HCT116 (cell line): ENCODE measurements around the gene LCP1. TPM values are rescaled to one million over a fixed set of nuclear protein-coding genes. Genes with fewer than 3 reads are reported as not detected.

Experiments used
- ATAC-seq: fragments of 200-7000 bp; cut with Tn5 transposase; 2 replicates; pipeline ENCODE4 v1.9.1; 2020; ENCODE audit warnings: mild to moderate bottlenecking, moderate library complexity
- BruUV-seq: library from RNA; stranded (reverse); fragments of 400-500 nt; replicated peaks from 2 replicates; lab custom pipeline; 2021; lab: Mats Ljungman, UMichigan
- CTCF ChIA-PET: fragments of 300-600 bp; sonication (Branson Sonifier 250); formaldehyde crosslinking; loops from one replicate; lab custom pipeline; 2021; ENCODE audit warnings: antibody characterized with exemption; lab: Charles Lee
- POLR2A ChIA-PET: fragments of 300-600, 350-600 bp; sonication (Branson Sonifier 250); formaldehyde crosslinking; loops from one replicate; lab custom pipeline; 2021; ENCODE audit warnings: antibody characterized with exemption; lab: Charles Lee
- RAD21 ChIA-PET, 2 experiments: fragments of 300-600 bp; sonication (Branson Sonifier 250); formaldehyde crosslinking; loops; one replicate each; lab custom pipeline; 2023; ENCODE audit warnings: low total read pairs in 2 of 2; ENCODE audit not compliant: uncharacterized antibody in 2 of 2, unreplicated experiment in 2 of 2, low non-redundant PET in 1 of 2; lab: Charles Lee
- DNase-seq: peaks from one replicate; pipeline ENCODE4 v3.0.0-alpha.2; 2010; ENCODE audit warnings: low read depth, low spot score
- H2AFZ ChIP-seq: fragments of 200-600 bp; shearing (Covaris generic), sonication (generic); 2 replicates; pipeline ENCODE4 v1.6.1; 2017; ENCODE audit warnings: low read depth, mixed run types, mixed read lengths, antibody characterized with exemption, low read length; ENCODE audit not compliant: poor library complexity, severe bottlenecking
- H3K27ac ChIP-seq: 2 replicates; pipeline ENCODE4 v1.5.1; 2012; ENCODE audit warnings: low read depth, low read length
- H3K27me3 ChIP-seq: fragments of 200-600 bp; sonication (generic); 2 replicates; pipeline ENCODE4 v1.6.1; 2016; ENCODE audit warnings: mixed run types, low read length, mixed read lengths; ENCODE audit not compliant: insufficient read depth
- H3K36me3 ChIP-seq, 2 experiments: fragments of 200-500 bp in 1 of 2; fragments of 200-600 bp in 1 of 2; sonication (Bioruptor generic) in 1 of 2; sonication (generic) in 1 of 2; 2 replicates each; pipeline versions ENCODE4 v1.5.1 to v1.6.1; 2014 to 2016; ENCODE audit warnings: low read length in 2 of 2, inconsistent platforms in 1 of 2, mixed read lengths in 1 of 2, mixed run types in 1 of 2; ENCODE audit not compliant: insufficient read depth in 2 of 2, control insufficient read depth in 1 of 2
- H3K4me1 ChIP-seq, 2 experiments: fragments of 200-600 bp in 1 of 2; sonication (generic) in 1 of 2; 2 replicates each; pipeline versions ENCODE4 v1.5.1 to v1.6.1; 2012 to 2017; ENCODE audit warnings: low read length in 2 of 2, inconsistent platforms in 1 of 2, mild to moderate bottlenecking in 1 of 2, mixed read lengths in 1 of 2, mixed run types in 1 of 2, moderate library complexity in 1 of 2; ENCODE audit not compliant: insufficient read depth in 2 of 2, control insufficient read depth in 1 of 2
- H3K4me2 ChIP-seq: fragments of 200-600 bp; sonication (generic); 2 replicates; pipeline ENCODE4 v1.6.1; 2017; ENCODE audit warnings: mixed run types, low read length, mixed read lengths
- H3K4me3 ChIP-seq, 2 experiments: fragments of 200-600 bp in 1 of 2; sonication (generic) in 1 of 2; replicated peaks in 1 of 2; 2 replicates each; pipeline ENCODE4 v1.5.1; 2011 to 2016; ENCODE audit warnings: low read length in 2 of 2, control low read depth in 1 of 2, low read depth in 1 of 2, mild to moderate bottlenecking in 1 of 2, mixed read lengths in 1 of 2, mixed run types in 1 of 2
- H3K79me2 ChIP-seq: fragments of 200-600 bp; sonication (generic); 2 replicates; pipeline ENCODE4 v1.6.1; 2017; ENCODE audit warnings: mild to moderate bottlenecking, mixed run types, low read length, moderate library complexity, mixed read lengths; ENCODE audit not compliant: insufficient read depth
- H3K9ac ChIP-seq: fragments of 200-600 bp; sonication (generic); 2 replicates; pipeline ENCODE4 v1.6.1; 2016; ENCODE audit warnings: low read length, mixed read lengths
- H3K9me2 ChIP-seq: fragments of 200-600 bp; sonication (generic), shearing (Covaris generic); 2 replicates; pipeline ENCODE4 v1.6.1; 2017; ENCODE audit warnings: mixed run types, mild to moderate bottlenecking, moderate library complexity; ENCODE audit not compliant: insufficient read depth
- H3K9me3 ChIP-seq, 2 experiments: fragments of 200-500 bp in 1 of 2; fragments of 200-600 bp in 1 of 2; sonication (Bioruptor generic) in 1 of 2; sonication (generic) in 1 of 2; 2 replicates each; pipeline ENCODE4 v1.6.1; 2014 to 2017; ENCODE audit warnings: low read length in 2 of 2, mixed read lengths in 2 of 2, inconsistent platforms in 1 of 2, low read depth in 1 of 2, mild to moderate bottlenecking in 1 of 2, mixed run types in 1 of 2, moderate library complexity in 1 of 2; ENCODE audit not compliant: control insufficient read depth in 1 of 2, insufficient read depth in 1 of 2
- H4K20me1 ChIP-seq: fragments of 200-600 bp; sonication (generic), shearing (Covaris generic); 2 replicates; pipeline ENCODE4 v1.6.1; 2017; ENCODE audit warnings: mixed run types, mild to moderate bottlenecking, moderate library complexity; ENCODE audit not compliant: insufficient read depth
- CEBPB ChIP-seq: IDR thresholded peaks from 2 replicates; pipeline ENCODE4 v1.6.1; 2012; ENCODE audit warnings: low read depth
- CTCF ChIP-seq, 3 experiments: fragments of 200-600 bp in 1 of 3; sonication (generic) in 1 of 3; IDR thresholded peaks in 2 of 3; conservative IDR thresholded peaks in 1 of 3; 2 replicates each; pipeline ENCODE4 v1.5.1; 2012 to 2017; ENCODE audit warnings: low read depth in 2 of 3, low read length in 2 of 3, antibody characterized with exemption in 1 of 3, borderline replicate concordance in 1 of 3, control low read depth in 1 of 3, mild to moderate bottlenecking in 1 of 3, mixed read lengths in 1 of 3, mixed run types in 1 of 3, moderate library complexity in 1 of 3; ENCODE audit not compliant: insufficient read depth in 1 of 3
- EZH2phosphoT487 ChIP-seq: fragments of 200-600 bp; IDR thresholded peaks from 2 replicates; pipeline ENCODE4 v1.6.1; 2018; ENCODE audit warnings: antibody characterized with exemption, borderline replicate concordance
- FOSL1 ChIP-seq: IDR thresholded peaks from 2 replicates; pipeline ENCODE4 v1.6.1; 2012; ENCODE audit warnings: low read depth
- JUND ChIP-seq: IDR thresholded peaks from 2 replicates; pipeline ENCODE4 v1.6.1; 2012
- SRF ChIP-seq: IDR thresholded peaks from 2 replicates; pipeline ENCODE4 v1.6.1; 2012; ENCODE audit warnings: low read depth
- ZBTB33 ChIP-seq: IDR thresholded peaks from 2 replicates; pipeline ENCODE4 v1.6.1; 2011; ENCODE audit warnings: mild to moderate bottlenecking, low read length, moderate library complexity; ENCODE audit not compliant: insufficient replicate concordance; ENCODE audit errors: extremely low read depth
- intact Hi-C: fragments of 100-400 bp; cut with micrococcal nuclease; formaldehyde crosslinking; loops from 2 replicates; pipeline ENCODE4 v1.10.0; 2022
- total RNA-seq: library from RNA; stranded (reverse); gene quantifications from one replicate; pipeline ENCODE4 v1.2.1, GENCODE V29; 2021; ENCODE audit not compliant: unreplicated experiment

Gene LCP1
- total RNA-seq, 1 experiment from 2014 or later: 2.2 TPM

- POLR2A ChIA-PET: no interaction called here
- Histone ChIP-seq H3K27ac (no peak overlapping the region), H3K79me2 (no peaks in the 10 kb centered on the region), H2AFZ (no peak overlapping the region), H3K9ac (no peak overlapping the region), H3K4me2 (no peak overlapping the region), H4K20me1 (no peaks in the 10 kb centered on the region), H3K9me3 (no peaks in the 10 kb centered on the region), H3K4me1 (peaks cover 16 to 18% of the 10 kb centered on the region in 2 experiments), H3K36me3 (no peaks in the 10 kb centered on the region), H3K27me3 (peaks cover under 1% of the 10 kb centered on the region; the same call in 1 of the 2 replicates), H3K4me3 (no peak overlapping the region), H3K9me2 (no peaks in the 10 kb centered on the region)
- no peak for TF ChIP-seq EZH2phosphoT487
- no peak for TF ChIP-seq ZBTB33
- no peak for TF ChIP-seq JUND
- TF ChIP-seq CEBPB: no peak
- no peak for TF ChIP-seq FOSL1
- TF ChIP-seq SRF: no peak
- no peak for TF ChIP-seq CTCF (IDR thresholded peaks at IDR 0.05 in 2 of 3, conservative IDR thresholded peaks at IDR 0.05 in 1 of 3; ENCODE audit: borderline replicate concordance in 1 of 3, insufficient read depth in 1 of 3, low read depth in 2 of 3, low read length in 2 of 3)
- DNase-seq (no peak), ATAC-seq (no peak)
- CTCF ChIA-PET: no interaction called here
- no TSS peak for BruUV-seq
- intact Hi-C loops: no loop called here
- RAD21 ChIA-PET: no interaction called here
Measured at GRCh38 chr13:46137627-46138317, 44.2 kb downstream of the LCP1 start.
